ENCODE results near the gene POLA2.

POLA2 gene

GRCh38 chr11:65334696-65335295, 73.0 kb downstream of the POLA2 start:
- no peak for DNase-seq (ENCODE audit: low read depth in 2 of 2)

DNA sequence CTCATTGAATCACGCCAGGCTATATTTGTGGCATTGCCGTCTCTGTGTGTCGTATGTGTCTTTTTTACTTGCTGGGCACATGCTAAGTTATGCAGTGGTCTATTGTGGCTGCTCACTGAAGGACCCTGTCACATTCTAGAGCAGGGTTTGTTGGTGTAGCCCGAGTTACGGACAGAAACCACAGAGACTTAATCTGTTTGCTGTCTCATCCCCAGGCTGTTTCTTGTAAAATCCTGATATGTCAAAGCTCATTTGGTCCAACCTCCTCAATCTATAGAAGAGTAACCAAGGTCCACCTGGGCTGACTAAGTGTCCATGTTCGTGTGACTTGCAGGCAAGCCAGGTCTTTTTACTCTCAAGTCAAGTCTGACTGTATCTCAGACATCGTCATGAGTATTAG, 76.9 kb downstream of the POLA2 start:
- no peak for DNase-seq (ENCODE audit: low read depth in 2 of 2)

DNA sequence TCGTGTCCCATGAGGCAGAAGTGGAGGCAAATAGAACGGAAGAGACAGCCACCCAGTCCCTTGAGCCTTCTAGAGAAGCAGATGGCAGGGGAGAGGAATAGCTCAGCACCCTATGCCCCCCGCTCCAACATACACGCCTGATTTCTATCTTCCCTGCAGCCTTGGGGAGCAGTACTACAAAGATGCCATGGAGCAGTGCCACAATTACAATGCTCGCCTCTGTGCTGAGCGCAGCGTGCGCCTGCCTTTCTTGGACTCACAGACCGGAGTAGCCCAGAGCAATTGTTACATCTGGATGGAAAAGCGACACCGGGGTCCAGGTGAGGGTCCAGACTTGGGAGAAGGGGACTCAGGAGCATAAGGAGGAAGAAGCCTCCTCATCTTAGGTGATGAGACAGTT, 78.5 kb downstream of the POLA2 start:
- DNase-seq (ENCODE audit: low read depth in 2 of 2), result no peak

- DNase-seq (ENCODE audit: low read depth in 2 of 2), result no peak
Observed at GRCh38 chr11:65341856-65342255, 80.1 kb downstream of the POLA2 start.

Measured in stimulated activated CD8-positive, alpha-beta memory T cell treated with anti-CD3 and anti-CD28 coated beads, Interleukin-7, amount 100 ng/mL, for 1 hour (primary cell).